ENCODE results near the gene CD36.

DNA sequence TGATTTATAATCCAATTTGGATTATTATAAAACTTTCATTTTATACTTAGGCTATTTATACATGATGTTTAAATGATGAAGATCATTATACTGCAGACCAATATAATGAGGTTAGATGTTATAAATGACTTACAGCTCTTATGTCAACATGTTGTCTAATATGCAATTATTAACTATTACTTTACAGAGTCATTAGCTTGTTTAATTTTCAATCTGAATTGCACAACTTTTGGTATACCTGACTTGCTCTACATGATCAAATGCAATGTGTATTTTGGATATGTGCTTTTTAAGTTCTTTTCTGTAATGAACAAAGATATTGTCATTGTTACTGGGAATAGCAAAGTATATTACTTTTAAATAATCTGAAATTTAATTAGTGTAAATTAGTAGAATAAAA, 569 bp downstream of the CD36 start:
- TF ChIP-seq, protein P1, sequence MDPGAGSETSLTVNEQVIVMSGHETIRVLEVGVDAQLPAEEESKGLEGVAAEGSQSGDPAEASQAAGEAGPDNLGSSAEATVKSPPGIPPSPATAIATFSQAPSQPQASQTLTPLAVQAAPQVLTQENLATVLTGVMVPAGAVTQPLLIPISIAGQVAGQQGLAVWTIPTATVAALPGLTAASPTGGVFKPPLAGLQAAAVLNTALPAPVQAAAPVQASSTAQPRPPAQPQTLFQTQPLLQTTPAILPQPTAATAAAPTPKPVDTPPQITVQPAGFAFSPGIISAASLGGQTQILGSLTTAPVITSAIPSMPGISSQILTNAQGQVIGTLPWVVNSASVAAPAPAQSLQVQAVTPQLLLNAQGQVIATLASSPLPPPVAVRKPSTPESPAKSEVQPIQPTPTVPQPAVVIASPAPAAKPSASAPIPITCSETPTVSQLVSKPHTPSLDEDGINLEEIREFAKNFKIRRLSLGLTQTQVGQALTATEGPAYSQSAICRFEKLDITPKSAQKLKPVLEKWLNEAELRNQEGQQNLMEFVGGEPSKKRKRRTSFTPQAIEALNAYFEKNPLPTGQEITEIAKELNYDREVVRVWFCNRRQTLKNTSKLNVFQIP (CRISPR knock-in tag; IDR thresholded peaks at IDR 0.05; ENCODE audit: borderline replicate concordance, low read depth), result no peak
- TF ChIP-seq TOX (CRISPR knock-in tag; IDR thresholded peaks at IDR 0.05; ENCODE audit: borderline replicate concordance), result no peak
- TF ChIP-seq ZFP30 (CRISPR knock-in tag; IDR thresholded peaks at IDR 0.05), result no peak

Data from SK-N-SH treated with all-trans-retinoic acid at 6 μM for 48 hours (cell line).